Testis (tissue), 3 donors: ENCODE data around the gene SPSB4. TPM values are rescaled to one million over a fixed set of nuclear protein-coding genes. Genes with fewer than 3 reads are reported as not detected.

ENCODE experiments used
- DNase-seq: peaks from one replicate; pipeline ENCODE4 v3.0.0-alpha.2; 2019
- H3K27ac ChIP-seq, 2 donors: fragments of 200-600 bp; sonication (generic); one replicate each; pipeline ENCODE4 v1.5.1; 2019
- H3K27me3 ChIP-seq: fragments of 200-600 bp; sonication (generic); one replicate; pipeline ENCODE4 v1.5.1; 2019
- H3K36me3 ChIP-seq: fragments of 200-600 bp; sonication (generic); one replicate; pipeline ENCODE4 v1.5.1; 2017; ENCODE audit warnings: low read depth; ENCODE audit errors: missing control alignments
- H3K4me1 ChIP-seq: fragments of 200-600 bp; sonication (generic); one replicate; pipeline ENCODE4 v1.5.1; 2019
- H3K4me3 ChIP-seq, 2 donors: fragments of 200-600 bp; sonication (generic); one replicate each; pipeline ENCODE4 v1.5.1; 2017 to 2019
- H3K9me3 ChIP-seq: fragments of 200-600 bp; sonication (generic); one replicate; pipeline ENCODE4 v1.5.1; 2017
- POLR2A ChIP-seq: fragments of 450-650 bp; IDR thresholded peaks from one replicate; pipeline ENCODE4 v1.6.1; 2017; ENCODE audit warnings: antibody characterized with exemption, mild to moderate bottlenecking, moderate library complexity
- WGBS, 2 donors: methylation state at CpG; one replicate each; pipeline ENCODE4 v1.1.5; 2018; 5-methylcytosine and 5-hydroxymethylcytosine counted together
- intact Hi-C: fragments of 100-400 bp; cut with DNase I; formaldehyde crosslinking; loops from one replicate; pipeline ENCODE4 v1.15.1; 2023; ENCODE audit warnings: low total_unique reads
- polyA plus RNA-seq: library from polyadenylated mRNA; stranded (reverse); fragments of 350-450 nt; fragmentation: Illumina TruSeq; extraction: RNeasy Lipid Tissue Mini Kit (QIAGEN cat#74804); gene quantifications from one replicate; pipeline ENCODE4 v1.2.3, GENCODE V29; 2014; ENCODE audit warnings: low read depth, low replicate concordance; ENCODE audit not compliant: insufficient read depth
- total RNA-seq, 2 donors: library from RNA; depleted of rRNA; stranded (reverse); fragments of >200 nt; gene quantifications; one replicate each; pipeline ENCODE4 v1.2.3, GENCODE V29; 2016
- TF ChIP-seq, protein P1 (sequence below), 3 experiments: fragments of 450-650 bp in 2 of 3; fragments of 200-600 bp in 1 of 3; sonication (generic) in 1 of 3; IDR thresholded peaks; one replicate each; pipeline ENCODE4 v1.5.1; 2016 to 2019; ENCODE audit warnings: antibody characterized with exemption in 3 of 3, mild to moderate bottlenecking in 2 of 3, moderate library complexity in 1 of 3

SPSB4 gene
- total and polyA plus RNA-seq, 3 donors from 2014 or later, result 7.4 to 34.5 (median 10.8) TPM

DNA sequence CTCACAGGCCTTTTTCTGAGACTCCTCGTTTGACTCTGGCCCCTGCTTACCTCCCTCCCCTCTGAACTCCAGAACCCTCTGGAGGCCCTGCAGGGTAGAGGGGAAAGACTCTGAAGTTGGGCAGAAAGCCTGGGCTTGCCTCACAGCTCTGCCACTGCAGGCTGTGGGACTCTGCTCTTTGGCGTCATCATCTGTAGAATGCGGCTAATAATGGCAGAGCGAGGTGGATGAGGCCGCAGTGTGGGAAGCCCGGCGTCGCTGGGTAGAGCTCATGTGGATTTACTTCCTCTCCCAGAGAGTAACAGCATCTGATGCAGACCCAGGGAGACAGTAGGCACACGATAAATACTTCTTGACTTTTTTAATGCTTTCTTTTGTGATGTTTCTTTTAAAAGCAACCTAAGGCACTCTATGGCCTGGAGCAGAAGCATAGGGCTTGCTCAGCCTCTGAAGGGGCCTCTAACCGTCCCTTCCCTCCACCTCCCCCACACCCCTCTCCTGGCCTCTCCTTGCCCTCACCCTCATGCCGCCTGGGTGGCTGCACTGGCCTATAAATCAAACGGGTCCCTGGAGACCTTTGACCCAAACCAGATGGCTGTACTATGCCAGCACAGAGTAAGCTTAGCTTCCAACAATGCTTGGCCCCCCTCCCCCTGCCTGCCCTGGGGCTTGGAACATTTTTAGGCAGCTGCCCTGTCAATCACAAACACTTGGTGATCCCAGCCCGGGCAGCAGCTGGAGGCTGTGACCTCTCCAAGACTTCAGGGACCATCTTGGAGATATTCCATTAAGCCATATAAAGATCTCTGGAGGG, 32.9 kb downstream of the SPSB4 start:
- no peaks in the 10 kb centered on the region for H3K9me3 ChIP-seq
- no peak overlapping the region for H3K27ac ChIP-seq
- WGBS, 2 donors, result 74 to 77% methylated on average over 13 of the region's 13 CpGs
- H3K36me3 ChIP-seq, result no peaks in the 10 kb centered on the region
- no peaks in the 10 kb centered on the region for H3K27me3 ChIP-seq
- H3K4me3 ChIP-seq, result no peak overlapping the region
- no peak for DNase-seq
- H3K4me1 ChIP-seq, result no peaks in the 10 kb centered on the region
- TF ChIP-seq POLR2A, result no peak
- TF ChIP-seq, protein P1, sequence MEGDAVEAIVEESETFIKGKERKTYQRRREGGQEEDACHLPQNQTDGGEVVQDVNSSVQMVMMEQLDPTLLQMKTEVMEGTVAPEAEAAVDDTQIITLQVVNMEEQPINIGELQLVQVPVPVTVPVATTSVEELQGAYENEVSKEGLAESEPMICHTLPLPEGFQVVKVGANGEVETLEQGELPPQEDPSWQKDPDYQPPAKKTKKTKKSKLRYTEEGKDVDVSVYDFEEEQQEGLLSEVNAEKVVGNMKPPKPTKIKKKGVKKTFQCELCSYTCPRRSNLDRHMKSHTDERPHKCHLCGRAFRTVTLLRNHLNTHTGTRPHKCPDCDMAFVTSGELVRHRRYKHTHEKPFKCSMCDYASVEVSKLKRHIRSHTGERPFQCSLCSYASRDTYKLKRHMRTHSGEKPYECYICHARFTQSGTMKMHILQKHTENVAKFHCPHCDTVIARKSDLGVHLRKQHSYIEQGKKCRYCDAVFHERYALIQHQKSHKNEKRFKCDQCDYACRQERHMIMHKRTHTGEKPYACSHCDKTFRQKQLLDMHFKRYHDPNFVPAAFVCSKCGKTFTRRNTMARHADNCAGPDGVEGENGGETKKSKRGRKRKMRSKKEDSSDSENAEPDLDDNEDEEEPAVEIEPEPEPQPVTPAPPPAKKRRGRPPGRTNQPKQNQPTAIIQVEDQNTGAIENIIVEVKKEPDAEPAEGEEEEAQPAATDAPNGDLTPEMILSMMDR (IDR thresholded peaks at IDR 0.05), result no peak
- intact Hi-C loops, result no loop called here

DNA sequence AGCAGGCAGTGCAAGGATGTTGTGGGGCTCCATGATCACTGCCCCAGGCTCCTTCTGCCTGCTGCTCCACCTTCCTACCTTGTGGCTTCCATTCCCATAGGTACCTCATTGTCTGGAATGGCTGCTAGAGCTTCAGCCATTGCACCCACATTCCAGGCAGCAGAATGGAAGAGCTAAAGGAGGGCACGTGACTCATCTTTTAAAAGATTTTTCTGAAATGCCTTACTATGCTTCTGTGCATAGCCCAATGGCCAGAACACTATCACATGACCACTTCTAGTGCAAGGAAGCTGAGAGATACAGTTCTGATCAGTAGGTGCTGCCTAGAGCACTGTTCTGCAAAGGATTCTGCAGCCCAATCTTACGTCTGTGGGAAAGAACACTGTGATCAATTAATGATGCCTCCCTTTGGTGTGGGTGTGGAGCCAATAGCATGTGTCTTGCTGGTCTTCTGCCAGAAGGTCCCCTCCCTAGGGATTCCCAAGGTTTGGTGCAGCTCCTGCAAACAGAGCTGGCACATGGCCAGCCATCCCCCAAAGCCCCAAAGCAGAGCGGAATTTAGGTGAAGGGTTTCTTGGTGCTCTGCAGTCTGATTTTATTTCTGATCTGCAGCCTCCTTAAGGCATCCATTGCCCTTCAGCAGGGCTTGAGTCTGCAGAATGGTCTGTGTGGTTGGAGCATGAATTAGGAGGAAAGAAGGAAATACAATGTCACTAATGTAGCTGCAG, 34.4 kb downstream of the SPSB4 start:
- Histone ChIP-seq H3K36me3 (no peaks in the 10 kb centered on the region), H3K27me3 (no peaks in the 10 kb centered on the region), H3K4me3 (no peak overlapping the region), H3K4me1 (no peaks in the 10 kb centered on the region), H3K27ac (no peak overlapping the region), H3K9me3 (no peaks in the 10 kb centered on the region)
- no peak for DNase-seq
- intact Hi-C loops, result no loop called here
- WGBS, 2 donors, result 67 to 76% methylated on average over 3 of the region's 3 CpGs
- TF ChIP-seq, protein P1 (IDR thresholded peaks at IDR 0.05), result no peak
- no peak for TF ChIP-seq POLR2A

DNA sequence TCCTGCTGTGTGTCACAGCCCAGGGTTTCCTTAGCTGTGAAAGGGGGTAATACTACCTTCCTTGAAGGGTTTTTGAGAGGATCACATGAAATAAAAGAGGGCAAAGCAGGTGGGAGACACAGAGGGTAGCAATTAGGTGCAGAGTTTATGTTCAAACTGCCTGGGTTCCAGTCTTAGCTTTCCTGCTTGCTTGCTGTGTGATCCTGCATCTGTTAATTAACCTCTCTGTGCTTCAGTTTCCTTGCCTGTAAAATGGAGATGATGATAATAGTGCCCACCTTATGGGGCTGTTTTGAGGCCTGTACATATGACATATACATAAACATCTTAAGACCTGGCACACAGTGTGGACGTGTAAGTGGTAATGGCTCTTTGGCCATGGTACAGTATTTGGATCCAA, 35.0 kb downstream of the SPSB4 start:
- Histone ChIP-seq H3K4me3 (no peak overlapping the region), H3K27ac (no peak overlapping the region), H3K9me3 (no peaks in the 10 kb centered on the region), H3K36me3 (no peaks in the 10 kb centered on the region), H3K4me1 (no peaks in the 10 kb centered on the region), H3K27me3 (no peaks in the 10 kb centered on the region)
- TF ChIP-seq, protein P1 (IDR thresholded peaks at IDR 0.05), result no peak
- no peak for TF ChIP-seq POLR2A
- intact Hi-C loops, result no loop called here
- WGBS, 2 donors, result 54 to 87% methylated on average over 1 of the region's 1 CpG
- DNase-seq, result no peak

DNA sequence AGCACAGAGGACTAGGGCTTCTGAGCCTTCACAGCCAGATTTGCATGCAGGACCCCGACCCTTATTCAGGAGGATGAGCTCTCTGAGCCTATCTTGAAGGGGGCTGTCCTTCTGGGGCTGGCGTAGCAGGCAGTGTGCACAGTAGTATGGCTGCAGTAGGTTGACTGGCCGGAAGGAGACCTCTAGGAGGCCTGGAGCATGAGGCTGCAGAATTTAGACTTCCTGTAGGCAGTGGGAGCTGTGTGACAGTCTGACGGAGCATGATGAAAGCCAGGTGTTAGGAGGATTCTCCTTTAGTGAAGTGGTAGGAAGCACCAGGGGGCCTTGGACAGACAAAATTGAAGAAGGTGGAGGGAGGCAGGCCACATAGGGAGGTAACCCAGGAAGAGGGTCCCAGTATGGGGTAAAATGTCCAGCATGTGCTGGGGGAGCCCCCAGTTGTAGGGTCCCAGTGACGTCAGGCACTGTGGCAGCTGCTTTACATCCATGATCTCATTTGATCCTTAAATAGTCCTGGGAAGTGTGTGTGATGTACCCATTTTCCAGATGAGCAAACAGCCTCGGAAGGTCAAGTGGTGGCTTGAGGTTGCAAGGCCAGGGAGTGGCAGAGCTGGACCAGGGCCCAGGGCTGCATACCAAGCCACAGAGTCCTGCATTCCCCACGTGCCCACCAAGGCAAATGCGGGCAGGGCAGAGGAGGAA, 36.1 kb downstream of the SPSB4 start:
- Histone ChIP-seq H3K27me3 (no peaks in the 10 kb centered on the region), H3K27ac (no peak overlapping the region), H3K9me3 (no peaks in the 10 kb centered on the region), H3K4me3 (no peak overlapping the region), H3K4me1 (no peaks in the 10 kb centered on the region), H3K36me3 (no peaks in the 10 kb centered on the region)
- 78 to 80% methylated on average over 5 to 8 of the region's 8 CpGs for WGBS, 2 donors
- intact Hi-C loops, result no loop called here
- DNase-seq, result no peak
- TF ChIP-seq, protein P1 (IDR thresholded peaks at IDR 0.05), result no peak
- TF ChIP-seq POLR2A, result no peak
